ENCODE data around the gene BEST2.

GRCh38 chr19:12754465-12755196, 3.0 kb downstream of the BEST2 start:
- TF ChIP-seq, protein P1, sequence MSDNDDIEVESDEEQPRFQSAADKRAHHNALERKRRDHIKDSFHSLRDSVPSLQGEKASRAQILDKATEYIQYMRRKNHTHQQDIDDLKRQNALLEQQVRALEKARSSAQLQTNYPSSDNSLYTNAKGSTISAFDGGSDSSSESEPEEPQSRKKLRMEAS (IDR thresholded peaks at IDR 0.05) = no peak
- TF ChIP-seq, protein P2, sequence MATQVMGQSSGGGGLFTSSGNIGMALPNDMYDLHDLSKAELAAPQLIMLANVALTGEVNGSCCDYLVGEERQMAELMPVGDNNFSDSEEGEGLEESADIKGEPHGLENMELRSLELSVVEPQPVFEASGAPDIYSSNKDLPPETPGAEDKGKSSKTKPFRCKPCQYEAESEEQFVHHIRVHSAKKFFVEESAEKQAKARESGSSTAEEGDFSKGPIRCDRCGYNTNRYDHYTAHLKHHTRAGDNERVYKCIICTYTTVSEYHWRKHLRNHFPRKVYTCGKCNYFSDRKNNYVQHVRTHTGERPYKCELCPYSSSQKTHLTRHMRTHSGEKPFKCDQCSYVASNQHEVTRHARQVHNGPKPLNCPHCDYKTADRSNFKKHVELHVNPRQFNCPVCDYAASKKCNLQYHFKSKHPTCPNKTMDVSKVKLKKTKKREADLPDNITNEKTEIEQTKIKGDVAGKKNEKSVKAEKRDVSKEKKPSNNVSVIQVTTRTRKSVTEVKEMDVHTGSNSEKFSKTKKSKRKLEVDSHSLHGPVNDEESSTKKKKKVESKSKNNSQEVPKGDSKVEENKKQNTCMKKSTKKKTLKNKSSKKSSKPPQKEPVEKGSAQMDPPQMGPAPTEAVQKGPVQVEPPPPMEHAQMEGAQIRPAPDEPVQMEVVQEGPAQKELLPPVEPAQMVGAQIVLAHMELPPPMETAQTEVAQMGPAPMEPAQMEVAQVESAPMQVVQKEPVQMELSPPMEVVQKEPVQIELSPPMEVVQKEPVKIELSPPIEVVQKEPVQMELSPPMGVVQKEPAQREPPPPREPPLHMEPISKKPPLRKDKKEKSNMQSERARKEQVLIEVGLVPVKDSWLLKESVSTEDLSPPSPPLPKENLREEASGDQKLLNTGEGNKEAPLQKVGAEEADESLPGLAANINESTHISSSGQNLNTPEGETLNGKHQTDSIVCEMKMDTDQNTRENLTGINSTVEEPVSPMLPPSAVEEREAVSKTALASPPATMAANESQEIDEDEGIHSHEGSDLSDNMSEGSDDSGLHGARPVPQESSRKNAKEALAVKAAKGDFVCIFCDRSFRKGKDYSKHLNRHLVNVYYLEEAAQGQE (IDR thresholded peaks at IDR 0.05; ENCODE audit: low read depth) = no peak
- TF ChIP-seq CREB1 (IDR thresholded peaks at IDR 0.05; ENCODE audit: low read depth) = no peak
- no peak for TF ChIP-seq EP300 (IDR thresholded peaks at IDR 0.05; ENCODE audit: borderline replicate concordance)
- TF ChIP-seq TEAD4 (IDR thresholded peaks at IDR 0.05) = no peak
- no peak for TF ChIP-seq RAD21 (IDR thresholded peaks at IDR 0.05; ENCODE audit: low read depth)
- TF ChIP-seq TAF1 (IDR thresholded peaks at IDR 0.05; ENCODE audit: low read depth) = no peak
- no peak for TF ChIP-seq CEBPB (IDR thresholded peaks at IDR 0.05)

Data from Ishikawa (cell line).